ENCODE results near the gene SARM1. TPM values are rescaled to one million over a fixed set of nuclear protein-coding genes. Genes with fewer than 3 reads are reported as not detected.

The SARM1 gene
- total and polyA plus RNA-seq, 8 donors, result 14.2 to 22.1 (median 17.3) TPM

- peaks cover 0 to 13% (median 4%) of the 10 kb centered on the region in 3 donors for H3K4me1 ChIP-seq
- whole genome bisulfite sequencing, 2 donors, result 94 to 95% methylated on average over 1 of the region's 1 CpG
- no peak for TF ChIP-seq CTCF (IDR thresholded peaks at IDR 0.05)
- H3K9me3 ChIP-seq, result no peaks in the 10 kb centered on the region
- no peaks in the 10 kb centered on the region for H3K27me3 ChIP-seq
- no peak for FAIRE-seq
- H3K4me3 ChIP-seq, result no peak overlapping the region
- no peak for DNase-seq
- no peak for ATAC-seq
- no peak overlapping the region for H3K27ac ChIP-seq
- no peaks in the 10 kb centered on the region for H3K36me3 ChIP-seq
- intact Hi-C loops (cut with DNase I), result no loop called here
These were observed 36.4 kb downstream of the SARM1 start for GRCh38 chr17:28407974-28408306.

- Histone ChIP-seq H3K9me3 (no peaks in the 10 kb centered on the region), H3K4me1 (no peaks in the 10 kb centered on the region), H3K36me3 (no peaks in the 10 kb centered on the region), H3K27me3 (no peaks in the 10 kb centered on the region), H3K27ac (no peak overlapping the region), H3K4me3 (no peak overlapping the region)
- FAIRE-seq (no peak), DNase-seq (no peak), ATAC-seq (no peak)
- no peak for TF ChIP-seq CTCF (IDR thresholded peaks at IDR 0.05)
- 81 to 87% methylated on average over 3 of the region's 3 CpGs for WGBS, 2 donors
- intact Hi-C loops (cut with DNase I), result no loop called here
These were observed 40.6 kb downstream of the SARM1 start for GRCh38 chr17:28412099-28412498.

- TF ChIP-seq CTCF (IDR thresholded peaks at IDR 0.05), result no peak
- Histone ChIP-seq H3K36me3 (no peaks in the 10 kb centered on the region), H3K4me3 (no peak overlapping the region), H3K9me3 (no peaks in the 10 kb centered on the region), H3K4me1 (no peaks in the 10 kb centered on the region), H3K27ac (no peak overlapping the region), H3K27me3 (no peaks in the 10 kb centered on the region)
- WGBS, 2 donors, result 64 to 73% methylated on average over 7 of the region's 7 CpGs
- intact Hi-C loops (cut with DNase I), result no loop called here
- ATAC-seq (no peak), DNase-seq (no peak), FAIRE-seq (no peak)
These were observed 42.3 kb downstream of the SARM1 start for GRCh38 chr17:28413804-28414203.

- Histone ChIP-seq H3K27ac (no peak overlapping the region), H3K4me1 (no peaks in the 10 kb centered on the region), H3K4me3 (no peak overlapping the region), H3K36me3 (no peaks in the 10 kb centered on the region), H3K27me3 (no peaks in the 10 kb centered on the region), H3K9me3 (no peaks in the 10 kb centered on the region)
- FAIRE-seq, result no peak
- WGBS, 2 donors, result 82 to 96% methylated on average over 3 of the region's 3 CpGs
- intact Hi-C loops (cut with DNase I), result no loop called here
- ATAC-seq, result no peak
- no peak for TF ChIP-seq CTCF (IDR thresholded peaks at IDR 0.05)
- no peak for DNase-seq
These were observed 44.4 kb downstream of the SARM1 start for GRCh38 chr17:28415886-28416285.

GRCh38 chr17:28416703-28417311 is 45.3 kb downstream of the SARM1 start:
- WGBS, 2 donors, result 9 to 11% methylated on average over 13 of the region's 13 CpGs
- intact Hi-C loops (cut with DNase I), result no loop called here
- FAIRE-seq (no peak), ATAC-seq (peak; percentile 95 to 100 (median 100)), DNase-seq (peak in 4 of 6 donors; percentile 56 to 73 (median 62))
- Histone ChIP-seq H3K27ac (no peak overlapping the region), H3K27me3 (no peaks in the 10 kb centered on the region), H3K36me3 (no peaks in the 10 kb centered on the region), H3K9me3 (no peaks in the 10 kb centered on the region), H3K4me1 (no peaks in the 10 kb centered on the region), H3K4me3 (no peak overlapping the region)
- peak; percentile 55 to 77 (median 67) for TF ChIP-seq CTCF (IDR thresholded peaks at IDR 0.05)

Measured in pancreas (tissue), 10 donors.